ENCODE measurements around the gene TLL1.

GRCh38 chr4:166066936-166067335 lies 193.9 kb downstream of the TLL1 start:
- TF ChIP-seq POLR2A (IDR thresholded peaks at IDR 0.05; ENCODE audit: low read length) (no peak), GATA1 (IDR thresholded peaks at IDR 0.05; ENCODE audit: low read depth, low read length) (no peak)

Measured in erythroblast (primary cell).